Ascending aorta (tissue), 2 donors: ENCODE measurements around the gene RASSF5. TPM values are rescaled to one million over a fixed set of nuclear protein-coding genes. Genes with fewer than 3 reads are reported as not detected.
A peak's percentile ranks its signal among the peaks of the same experiment; 100 is the strongest.

Source experiments
- DNase-seq, 2 donors: peaks; one replicate each; pipeline ENCODE4 v3.0.0-alpha.2; 2019; ENCODE audit warnings: low spot score in 2 of 2
- H3K27ac ChIP-seq, 2 donors: fragments of 200-600 bp; sonication (generic); one replicate each; pipeline ENCODE4 v1.5.1; 2016 to 2017; ENCODE audit warnings: mild to moderate bottlenecking in 1 of 2
- H3K27me3 ChIP-seq: fragments of 200-600 bp; sonication (generic); one replicate; pipeline ENCODE4 v1.5.1; 2017
- H3K36me3 ChIP-seq, 2 donors: fragments of 200-600 bp; sonication (generic); one replicate each; pipeline ENCODE4 v1.5.1; 2016
- H3K4me1 ChIP-seq, 2 donors: fragments of 200-600 bp; sonication (generic); one replicate each; pipeline ENCODE4 v1.5.1; 2016 to 2017; ENCODE audit warnings: mild to moderate bottlenecking in 1 of 2
- H3K4me3 ChIP-seq, 2 donors: fragments of 200-600 bp; sonication (generic); one replicate each; pipeline ENCODE4 v1.5.1; 2016 to 2017; ENCODE audit warnings: mild to moderate bottlenecking in 1 of 2
- H3K9me3 ChIP-seq, 2 donors: fragments of 200-600 bp; sonication (generic); one replicate each; pipeline ENCODE4 v1.5.1; 2016
- CTCF ChIP-seq, 3 experiments: fragments of 200-600 bp in 2 of 3; fragments of 450-650 bp in 1 of 3; sonication (generic) in 2 of 3; IDR thresholded peaks; one replicate each; pipeline ENCODE4 v1.5.1; 2016 to 2019; ENCODE audit warnings: antibody characterized with exemption in 3 of 3, mild to moderate bottlenecking in 1 of 3, moderate library complexity in 1 of 3
- intact Hi-C: fragments of 100-400 bp; cut with DNase I; formaldehyde crosslinking; loops from one replicate; pipeline ENCODE4 v1.15.1; 2023
- total RNA-seq: library from RNA; depleted of rRNA; stranded (reverse); fragments of >200 nt; gene quantifications from one replicate; pipeline ENCODE4 v1.1.0, GENCODE V29; 2016

The RASSF5 gene
- total RNA-seq, 1 donor from 2014 or later, result 8.9 TPM

GRCh38 chr1:206554211-206554610 lies 46.9 kb downstream of the RASSF5 start:
- no peak overlapping the region for H3K4me3 ChIP-seq
- no peaks in the 10 kb centered on the region for H3K9me3 ChIP-seq
- DNase-seq, result no peak
- TF ChIP-seq CTCF (IDR thresholded peaks at IDR 0.05), result no peak
- H3K27ac ChIP-seq, result no peak overlapping the region
- H3K36me3 ChIP-seq, result no peaks in the 10 kb centered on the region
- peaks cover 9 to 11% of the 10 kb centered on the region in 2 donors for H3K4me1 ChIP-seq
- H3K27me3 ChIP-seq, result no peaks in the 10 kb centered on the region
- intact Hi-C loops, result no loop called here

DNA sequence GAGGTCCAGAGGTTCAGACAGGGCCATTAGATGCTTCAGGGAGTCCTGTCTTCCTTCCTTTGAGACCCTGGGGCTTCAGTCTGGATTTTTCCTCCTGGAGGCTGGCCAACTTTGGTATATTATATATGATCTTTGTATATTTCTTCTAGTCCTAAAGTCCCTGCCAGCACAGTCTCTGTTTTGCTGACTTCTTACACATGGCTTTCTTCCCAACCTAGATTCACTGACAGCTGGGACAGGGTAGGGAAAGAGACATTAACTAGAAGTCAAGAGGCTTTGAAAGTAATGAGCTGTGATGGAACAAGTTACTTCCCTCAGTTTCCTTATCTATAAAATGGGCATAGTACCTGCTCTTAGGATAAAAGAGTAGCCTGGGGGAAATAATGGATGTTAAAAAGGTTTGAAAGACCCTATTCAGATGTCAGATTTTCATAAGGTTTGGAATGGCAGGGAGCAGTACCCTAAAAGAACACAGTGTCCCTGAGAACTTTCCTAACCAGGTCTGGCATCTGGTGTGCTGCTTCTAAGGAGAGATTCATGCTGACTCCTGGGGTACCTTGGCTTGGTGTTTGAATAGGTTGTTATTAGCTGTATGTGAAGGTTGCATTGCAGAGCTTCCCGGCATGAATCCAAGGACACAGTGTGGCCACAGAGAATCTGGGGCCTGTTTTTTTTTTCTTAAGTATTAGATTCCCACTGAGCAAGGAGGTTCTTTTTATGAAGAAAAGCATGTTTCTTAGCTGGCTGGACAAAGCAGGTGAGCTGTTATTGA lies 47.6 kb downstream of the RASSF5 start:
- H3K9me3 ChIP-seq, result no peaks in the 10 kb centered on the region
- peaks cover 9 to 11% of the 10 kb centered on the region in 2 donors for H3K4me1 ChIP-seq
- no peaks in the 10 kb centered on the region for H3K27me3 ChIP-seq
- no peak for TF ChIP-seq CTCF (IDR thresholded peaks at IDR 0.05)
- DNase-seq, result no peak
- no peak overlapping the region for H3K4me3 ChIP-seq
- no peaks in the 10 kb centered on the region for H3K36me3 ChIP-seq
- no peak overlapping the region for H3K27ac ChIP-seq
- intact Hi-C loops, result no loop called here

DNA sequence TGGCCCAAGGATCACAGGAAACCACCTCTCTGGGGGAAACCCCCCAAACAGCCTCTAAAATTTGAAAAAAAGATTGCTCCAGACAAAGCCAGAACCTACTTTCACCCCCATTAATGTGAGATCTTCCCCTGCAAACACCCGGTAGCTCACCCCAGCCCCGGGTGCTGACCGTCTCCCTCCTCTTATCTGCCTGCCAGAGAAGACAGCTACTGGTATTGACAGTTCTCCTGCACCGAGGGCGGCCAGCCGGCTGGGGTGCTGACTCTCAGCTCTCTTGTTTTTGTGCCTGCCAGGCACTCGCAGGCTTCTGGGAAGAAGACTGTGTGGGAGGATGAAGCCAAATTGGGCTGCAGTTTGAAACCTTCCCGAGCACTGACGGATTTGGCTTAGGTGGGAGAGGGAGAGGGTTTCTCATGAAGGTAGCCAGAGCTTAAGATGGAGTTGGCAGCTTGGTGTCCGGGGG lies 48.2 kb downstream of the RASSF5 start:
- H3K4me1 ChIP-seq, result peaks cover 9 to 11% of the 10 kb centered on the region in 2 donors
- intact Hi-C loops, result no loop called here
- TF ChIP-seq CTCF (IDR thresholded peaks at IDR 0.05), result no peak
- no peak overlapping the region for H3K4me3 ChIP-seq
- no peaks in the 10 kb centered on the region for H3K27me3 ChIP-seq
- no peaks in the 10 kb centered on the region for H3K36me3 ChIP-seq
- peak overlapping the region in 1 of 2 donors; percentile 0 for H3K27ac ChIP-seq
- DNase-seq, result no peak
- no peaks in the 10 kb centered on the region for H3K9me3 ChIP-seq

- Histone ChIP-seq H3K4me3 (peak overlapping the region in 1 of 2 donors; percentile 81), H3K27ac (peak overlapping the region in 1 of 2 donors; percentile 0), H3K36me3 (no peaks in the 10 kb centered on the region), H3K9me3 (no peaks in the 10 kb centered on the region), H3K27me3 (no peaks in the 10 kb centered on the region), H3K4me1 (peaks cover 9 to 11% of the 10 kb centered on the region in 2 donors)
- TF ChIP-seq CTCF (IDR thresholded peaks at IDR 0.05), result no peak
- intact Hi-C loops, result no loop called here
- DNase-seq, result no peak
Observed at GRCh38 chr1:206556047-206556749, 48.9 kb downstream of the RASSF5 start.

GRCh38 chr1:206556750-206557635 lies 49.7 kb downstream of the RASSF5 start:
- peak; percentile 64 to 89 for DNase-seq
- TF ChIP-seq CTCF (IDR thresholded peaks at IDR 0.05), result no peak
- intact Hi-C loops, result no loop called here
- Histone ChIP-seq H3K4me1 (peaks cover 9 to 11% of the 10 kb centered on the region in 2 donors), H3K9me3 (no peaks in the 10 kb centered on the region), H3K27me3 (no peaks in the 10 kb centered on the region), H3K4me3 (peak overlapping the region; percentile 64 to 81), H3K36me3 (no peaks in the 10 kb centered on the region), H3K27ac (peak overlapping the region; percentile 60 to 63)
